Measurements from ENCODE around the gene GASK1A.
"Not testable (repeated sequence)": the region's sequence is repeated elsewhere in the genome, so short reads cannot be mapped to it uniquely, and the experiment has no call there.

GASK1A gene

GRCh38 chr3:42979044-42979972, at the start of gene GASK1A:
Gene GASK1A, plus strand, starts transcription at chr3:42979311. Its CDS starts 332 bp downstream, at chr3:42979643.
- peak; percentile 16 for DNase-seq (ENCODE audit: low read depth)

- no peak for DNase-seq (ENCODE audit: low read depth)
These were observed 45.0 kb upstream of the GASK1A start for GRCh38 chr3:42934111-42934510.

DNA sequence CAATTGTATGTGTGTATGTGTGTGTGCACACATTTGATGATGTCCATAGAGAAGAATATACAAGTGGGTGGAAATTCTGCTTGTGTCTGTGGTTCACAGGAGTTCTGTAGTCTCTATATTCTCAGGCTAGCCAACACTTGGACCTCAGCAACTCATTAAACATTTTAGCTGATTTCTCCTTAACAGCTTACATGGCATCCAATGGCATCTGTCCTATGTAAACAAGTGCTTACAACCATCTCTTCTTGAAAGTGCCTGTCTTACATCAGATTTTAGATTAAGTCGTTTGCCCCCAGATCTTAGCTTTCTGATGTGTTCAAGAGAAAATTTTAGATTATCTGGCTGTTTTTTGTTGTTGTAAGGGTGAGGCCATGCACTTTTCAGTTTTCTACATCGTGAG, 44.2 kb upstream of the GASK1A start:
- no peak for DNase-seq (ENCODE audit: low read depth)

DNA sequence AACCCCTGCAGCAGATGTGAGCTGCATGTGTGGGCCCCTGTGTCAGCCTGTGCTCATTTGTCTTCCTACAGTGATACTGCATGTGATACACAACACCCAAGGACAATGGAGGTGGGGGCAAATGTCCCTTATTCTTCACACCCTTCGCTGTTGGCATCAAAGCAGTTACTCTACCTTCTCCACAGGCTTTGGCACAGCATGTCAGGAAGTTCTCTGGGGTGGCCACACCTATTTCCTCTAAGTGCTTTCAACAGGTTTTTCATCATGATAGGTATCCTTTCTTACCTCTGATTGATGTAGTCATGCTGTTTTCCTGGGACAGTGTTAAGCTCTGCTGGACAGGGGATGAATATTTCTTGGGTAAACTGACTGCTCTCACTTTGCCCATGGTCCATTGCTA, 43.6 kb upstream of the GASK1A start:
- DNase-seq (ENCODE audit: low read depth), result no peak

DNA sequence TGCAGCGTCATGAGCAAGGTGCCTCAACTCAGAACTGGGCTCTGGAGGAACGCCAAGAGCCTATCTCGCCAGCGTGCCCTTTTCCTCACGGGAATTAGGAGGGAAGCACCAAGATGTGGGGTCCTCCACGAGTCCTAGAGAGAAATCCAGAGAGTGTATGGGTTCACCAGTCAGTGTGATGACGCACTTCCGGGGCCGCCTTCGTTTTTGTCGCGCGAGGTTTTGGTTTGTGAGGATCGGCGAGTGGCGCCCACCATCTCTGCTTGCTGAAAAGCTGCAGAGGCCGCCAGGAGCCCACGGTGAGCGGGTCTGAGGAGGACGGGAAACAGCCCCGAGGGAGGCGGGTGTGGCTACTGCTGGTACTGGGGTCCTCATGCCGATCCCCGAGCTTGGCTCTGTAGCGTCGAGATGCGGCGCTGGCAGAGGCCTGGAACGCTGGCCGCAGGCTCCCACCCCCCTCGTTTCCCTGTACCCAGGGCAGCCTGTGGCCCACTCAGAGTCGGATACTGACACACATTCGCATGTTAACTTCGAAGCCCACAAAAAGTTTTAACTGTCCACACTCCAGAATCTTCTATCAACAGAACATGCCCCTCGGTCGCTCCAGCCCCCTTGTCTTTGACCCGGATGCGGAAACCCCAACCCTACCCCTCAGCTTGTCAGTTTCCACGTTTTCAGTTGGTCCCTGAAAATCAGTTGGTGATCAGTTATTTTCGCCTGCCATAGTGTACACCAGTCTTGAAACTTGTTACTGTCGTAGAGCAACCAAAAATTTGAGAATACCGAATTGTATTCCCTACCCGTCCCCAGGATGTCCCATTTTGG, 42.7 kb upstream of the GASK1A start:
- no peak for DNase-seq (ENCODE audit: low read depth)

GRCh38 chr3:42937334-42937733, 41.8 kb upstream of the GASK1A start:
- DNase-seq (ENCODE audit: low read depth), result no peak

GRCh38 chr3:42942693-42943092, 36.4 kb upstream of the GASK1A start:
- DNase-seq (ENCODE audit: low read depth), result no peak

DNA sequence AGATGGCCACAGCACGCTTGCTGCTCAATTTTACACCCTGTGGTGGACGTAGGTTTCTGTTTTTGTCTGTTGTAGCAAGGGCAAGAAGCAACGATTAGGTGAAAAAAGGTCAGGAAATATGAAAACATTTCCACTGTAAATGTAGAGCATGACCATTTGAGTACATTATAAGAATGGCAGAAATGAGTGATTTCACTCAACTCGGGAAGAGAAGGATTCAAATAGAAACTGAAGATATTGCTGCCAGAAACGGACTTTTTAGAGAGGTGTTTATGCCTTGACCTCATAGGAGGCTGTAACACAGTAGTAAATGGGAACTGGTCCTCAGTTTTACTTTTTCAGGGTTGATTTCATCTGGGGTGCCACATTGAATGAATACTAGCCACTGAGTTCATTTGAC, 33.1 kb upstream of the GASK1A start:
- no peak for DNase-seq (ENCODE audit: low read depth)

DNA sequence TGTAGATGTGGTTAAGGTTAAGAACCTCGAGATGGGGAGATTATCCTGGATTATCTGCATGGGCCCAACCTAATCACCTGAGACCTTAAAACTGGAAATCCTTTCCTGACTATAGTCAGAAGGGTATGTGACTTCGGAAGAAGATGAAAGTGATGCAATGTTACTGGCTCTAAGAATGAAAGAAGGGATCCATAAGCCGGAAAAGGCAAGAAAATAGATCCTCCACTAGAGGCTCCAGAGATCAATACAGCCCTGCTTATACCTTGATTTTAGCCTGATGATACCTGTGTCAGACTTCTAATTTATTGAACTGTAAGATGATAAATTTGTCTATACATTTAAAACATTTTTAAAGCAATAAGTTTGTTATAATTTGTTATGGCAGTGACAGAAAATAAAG, 21.5 kb upstream of the GASK1A start:
- no peak for DNase-seq (ENCODE audit: low read depth)

- DNase-seq (ENCODE audit: low read depth), result no peak
These were observed 18.8 kb upstream of the GASK1A start for GRCh38 chr3:42960282-42960681.

DNA sequence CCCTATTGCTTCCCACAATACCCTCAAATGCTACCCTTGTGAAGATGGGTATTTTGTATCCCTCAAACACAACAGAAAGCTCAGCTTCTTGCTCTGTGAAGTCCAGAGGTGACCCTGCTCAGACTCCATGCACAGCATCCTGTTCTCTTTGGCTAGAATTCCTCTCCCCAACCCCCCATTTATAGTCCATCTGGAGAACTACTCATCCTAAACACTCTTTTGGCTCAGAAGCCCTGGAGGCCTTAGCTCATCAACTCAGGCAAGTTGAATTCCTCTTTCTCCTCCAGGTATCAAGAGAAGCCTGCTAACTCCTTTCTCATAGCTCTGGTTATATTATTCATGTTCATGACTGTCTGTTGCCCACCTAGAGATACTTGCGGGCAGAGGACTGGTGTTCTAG, 18.3 kb upstream of the GASK1A start:
- DNase-seq (ENCODE audit: low read depth), result no peak

DNA sequence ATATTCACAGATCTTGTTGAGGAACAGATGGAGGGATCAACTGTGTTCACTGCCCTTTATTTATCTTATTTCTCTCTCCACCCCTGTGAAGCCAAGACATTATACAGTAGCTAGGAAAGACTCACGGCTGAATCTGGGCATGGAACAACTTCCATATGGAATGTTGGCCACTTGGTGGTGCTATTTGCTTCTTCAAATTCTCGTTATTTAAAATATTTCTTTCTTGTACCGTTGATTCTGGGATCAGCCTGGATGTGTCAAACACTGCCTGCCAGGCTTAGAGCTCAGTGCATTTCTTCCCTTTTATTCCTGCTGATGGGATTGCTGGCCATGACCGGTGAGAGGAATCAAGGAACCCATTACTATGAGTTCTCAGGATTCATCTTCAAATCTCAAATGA, 17.5 kb upstream of the GASK1A start:
- no peak for DNase-seq (ENCODE audit: low read depth)

DNA sequence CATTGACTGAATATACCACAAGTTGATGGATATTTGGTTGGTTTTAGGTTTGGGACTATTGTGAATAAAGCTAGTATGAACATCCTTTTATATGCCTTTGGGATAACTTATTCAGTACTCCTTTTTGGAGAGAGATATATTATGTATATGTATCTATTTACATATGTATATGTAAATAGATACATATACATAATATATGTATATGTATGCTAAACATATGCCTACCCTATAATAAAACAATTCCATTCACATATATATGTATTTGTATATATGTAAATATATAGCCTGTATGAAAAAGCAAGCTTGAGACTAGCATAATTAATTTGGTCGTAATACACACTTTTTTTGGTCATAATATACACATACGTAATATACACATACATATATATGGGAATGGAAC, 15.8 kb upstream of the GASK1A start:
- DNase-seq (ENCODE audit: low read depth), result no peak

DNA sequence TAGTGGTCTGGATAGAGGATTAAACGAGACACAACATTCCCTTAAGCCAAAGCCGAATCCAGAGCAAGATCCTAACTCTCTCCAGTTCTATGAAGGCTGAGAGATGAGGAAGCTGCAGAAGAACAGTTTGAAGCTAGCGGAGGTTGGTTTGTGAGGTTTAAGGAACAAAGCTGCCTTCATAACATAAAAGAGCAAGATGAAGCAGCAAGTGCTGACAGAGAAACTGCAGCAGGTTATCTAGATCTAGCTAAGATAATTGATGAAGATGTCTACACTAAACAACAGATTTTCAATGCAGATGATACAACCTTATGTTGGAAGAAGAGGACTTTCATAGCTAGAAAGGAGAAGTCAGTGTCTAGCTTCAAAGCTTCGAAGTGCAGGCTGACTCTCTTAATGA, 14.8 kb upstream of the GASK1A start:
- no peak for DNase-seq (ENCODE audit: low read depth)

- DNase-seq (ENCODE audit: low read depth), result no peak
These were observed 8.6 kb upstream of the GASK1A start for GRCh38 chr3:42970557-42970956.

GRCh38 chr3:42970976-42971772, 7.9 kb upstream of the GASK1A start:
- no peak for DNase-seq (ENCODE audit: low read depth)

- DNase-seq (ENCODE audit: low read depth), result not testable (repeated sequence)
These were observed 4.2 kb upstream of the GASK1A start for GRCh38 chr3:42974906-42975305.

- DNase-seq (ENCODE audit: low read depth), result no peak
These were observed 3.7 kb upstream of the GASK1A start for GRCh38 chr3:42975456-42975855.

DNA sequence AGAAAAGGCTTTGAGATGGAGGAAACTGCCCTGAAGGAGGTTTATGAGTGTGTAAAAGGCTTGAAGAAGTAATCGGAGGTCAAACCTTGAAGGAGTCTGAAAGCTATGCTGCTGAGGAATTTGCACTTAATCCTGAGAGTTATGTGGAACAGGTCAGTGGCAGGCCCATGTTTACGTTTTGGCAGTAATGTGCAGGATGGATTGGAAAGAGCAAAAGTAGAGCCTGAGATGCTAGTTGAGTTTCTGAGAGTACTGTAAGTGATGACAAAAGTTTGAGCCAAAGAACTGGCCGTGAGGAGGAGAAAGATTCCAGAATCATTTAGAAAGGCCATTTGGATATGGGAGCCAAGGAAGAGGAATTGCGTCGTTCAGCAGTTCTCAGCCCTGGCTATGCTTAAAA, 3.2 kb upstream of the GASK1A start:
- no peak for DNase-seq (ENCODE audit: low read depth)

GRCh38 chr3:42980209-42980608, 1.1 kb downstream of the GASK1A start:
- DNase-seq (ENCODE audit: low read depth), result no peak

DNA sequence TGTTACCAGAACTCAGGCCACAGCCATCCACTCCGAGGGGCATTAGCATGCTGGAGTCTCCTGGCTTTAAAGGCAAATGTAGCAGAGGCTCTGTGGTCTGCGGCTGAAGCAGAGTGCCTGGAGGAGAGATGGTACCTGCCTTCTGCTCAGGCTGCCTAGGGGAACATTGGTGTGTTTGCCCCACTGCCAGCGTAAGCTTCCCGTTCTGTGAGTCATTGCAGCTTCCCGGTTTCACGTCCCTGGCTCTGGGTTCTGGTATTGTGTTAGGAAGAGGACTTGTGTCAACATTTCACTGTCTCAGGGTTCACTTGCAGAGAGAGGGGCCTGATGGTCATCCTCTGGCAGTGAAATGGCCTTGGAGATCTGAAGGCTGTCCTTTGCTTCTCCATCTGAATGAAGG, 1.8 kb downstream of the GASK1A start:
- DNase-seq (ENCODE audit: low read depth), result no peak

Measured in stimulated activated CD8-positive, alpha-beta memory T cell treated with anti-CD3 and anti-CD28 coated beads, Interleukin-4, amount 100 ng/mL, for 24 hours (primary cell).